K562 (cell line): ENCODE measurements around the gene JPH2. TPM values are rescaled to one million over a fixed set of nuclear protein-coding genes. Genes with fewer than 3 reads are reported as not detected.

Source experiments
- HDAC2 ChIP-seq: fragments of 450-650 bp; IDR thresholded peaks from 2 replicates; pipeline ENCODE4 v1.6.1; 2016; ENCODE audit warnings: mild to moderate bottlenecking
- HDAC6 ChIP-seq: IDR thresholded peaks from 2 replicates; pipeline ENCODE4 v1.6.1; 2012; ENCODE audit warnings: low read depth, mild to moderate bottlenecking, control low read depth, inconsistent platforms, low read length, moderate library complexity
- JUNB ChIP-seq: fragments of 450-650 bp; formaldehyde crosslinking; conservative IDR thresholded peaks from 2 replicates; pipeline ENCODE4 v1.4.0; 2020; ENCODE audit warnings: mild to moderate bottlenecking
- KDM2B ChIP-seq: fragments of 250-450 bp; sonication (Bioruptor Pico); IDR thresholded peaks from 2 replicates; pipeline ENCODE4 v1.8.0; 2021; ENCODE audit warnings: mild to moderate bottlenecking, moderate library complexity
- TAF7 ChIP-seq: fragments of 450-650 bp; IDR thresholded peaks from 2 replicates; pipeline ENCODE4 v1.6.1; 2016; ENCODE audit warnings: missing genetic modification characterization, missing compliant biosample characterization
- U2AF2 ChIP-seq: fragments of 200-400 bp; formaldehyde crosslinking; optimal IDR thresholded peaks from 2 replicates; pipeline ENCODE3; 2017; ENCODE audit warnings: low read depth, mild to moderate bottlenecking, low read length
- polyA plus RNA-seq, 8 experiments: library from polyadenylated mRNA; depleted of rRNA in 4 of 8; stranded (reverse) in 5 of 8; unstranded in 3 of 8; fragments of >200 nt; fragmentation: Nextera tagmentation in 2 of 8; fragmentation: Illumina TruSeq in 1 of 8; extraction: Ambion mirVana in 2 of 8; extraction: Trizol in 1 of 8; gene quantifications; 2 replicates each; pipeline versions ENCODE4 v1.2.1 to v1.2.3, GENCODE V29; 2011 to 2014; ENCODE audit warnings: inconsistent platforms in 1 of 8, missing spikeins in 1 of 8
- total RNA-seq, 7 experiments: library from RNA; depleted of rRNA in 6 of 7; stranded (reverse); fragments of >200 nt in 6 of 7; fragmentation: Illumina TruSeq in 2 of 7; extraction: Trizol in 2 of 7; gene quantifications; 2 replicates each; pipeline versions ENCODE4 v1.2.1 to v1.2.3, GENCODE V29; 2011 to 2021; ENCODE audit warnings: low replicate concordance in 1 of 7
- TF ChIP-seq, protein P1 (sequence below): fragments of 250-450 bp; sonication (Bioruptor Pico); IDR thresholded peaks from 2 replicates; pipeline ENCODE4 v1.5.0; 2020; ENCODE audit warnings: mild to moderate bottlenecking, borderline replicate concordance
- TF ChIP-seq, protein P2 (sequence below), 2 experiments: fragments of 450-650 bp; IDR thresholded peaks; 2 replicates each; pipeline ENCODE4 v1.6.1; 2016; ENCODE audit warnings: mild to moderate bottlenecking in 2 of 2, borderline replicate concordance in 1 of 2, low read depth in 1 of 2, moderate library complexity in 1 of 2

JPH2 gene
- total and polyA plus RNA-seq, 9 of the 15 experiments (the other 6 are each of a cell fraction or from before 2014, with no cell fraction given) = not detected

DNA sequence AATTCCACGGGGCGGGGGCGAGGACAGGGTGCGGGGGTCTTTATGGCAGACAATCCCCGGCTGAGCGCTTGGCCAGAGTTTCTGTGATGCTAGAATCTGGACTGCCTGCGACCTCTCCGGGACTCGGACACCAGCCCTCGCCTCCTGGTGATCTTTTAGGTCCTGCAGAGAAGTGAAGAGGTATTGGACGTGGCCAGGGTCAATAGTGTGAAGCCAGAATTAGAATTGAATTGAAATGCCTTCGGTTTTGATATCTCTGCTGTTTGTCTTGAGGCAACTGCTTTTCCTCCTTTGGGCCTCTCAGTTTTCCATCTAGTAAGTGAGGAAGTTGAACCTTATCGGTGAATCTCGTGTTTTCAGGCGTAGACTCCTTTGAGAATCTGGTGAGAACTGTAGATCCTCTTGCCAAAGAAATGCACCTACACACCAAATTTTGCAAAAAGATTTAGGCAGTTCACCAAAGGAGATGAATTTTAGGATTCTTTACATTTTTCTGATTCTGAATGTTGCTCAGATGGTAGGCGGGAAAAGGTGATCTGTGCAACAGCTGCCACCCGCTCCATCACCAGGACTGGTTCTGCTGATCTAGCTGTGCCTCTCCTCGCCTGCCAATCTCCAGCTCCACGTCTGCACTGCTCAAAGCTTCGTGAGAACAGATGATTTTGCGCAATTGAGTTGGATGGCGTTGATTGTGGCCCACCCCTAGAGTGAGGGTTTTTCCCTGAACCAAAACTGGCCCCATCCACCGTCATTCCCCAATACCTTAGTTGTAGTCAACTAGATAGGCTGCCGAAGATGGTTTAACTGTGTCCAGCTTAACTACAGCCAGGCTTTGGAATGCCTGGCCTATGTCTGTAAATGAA, 24.4 kb upstream of the JPH2 start (continued):
- no peak for TF ChIP-seq JUNB (CRISPR knock-in tag)
- TF ChIP-seq, protein P1, sequence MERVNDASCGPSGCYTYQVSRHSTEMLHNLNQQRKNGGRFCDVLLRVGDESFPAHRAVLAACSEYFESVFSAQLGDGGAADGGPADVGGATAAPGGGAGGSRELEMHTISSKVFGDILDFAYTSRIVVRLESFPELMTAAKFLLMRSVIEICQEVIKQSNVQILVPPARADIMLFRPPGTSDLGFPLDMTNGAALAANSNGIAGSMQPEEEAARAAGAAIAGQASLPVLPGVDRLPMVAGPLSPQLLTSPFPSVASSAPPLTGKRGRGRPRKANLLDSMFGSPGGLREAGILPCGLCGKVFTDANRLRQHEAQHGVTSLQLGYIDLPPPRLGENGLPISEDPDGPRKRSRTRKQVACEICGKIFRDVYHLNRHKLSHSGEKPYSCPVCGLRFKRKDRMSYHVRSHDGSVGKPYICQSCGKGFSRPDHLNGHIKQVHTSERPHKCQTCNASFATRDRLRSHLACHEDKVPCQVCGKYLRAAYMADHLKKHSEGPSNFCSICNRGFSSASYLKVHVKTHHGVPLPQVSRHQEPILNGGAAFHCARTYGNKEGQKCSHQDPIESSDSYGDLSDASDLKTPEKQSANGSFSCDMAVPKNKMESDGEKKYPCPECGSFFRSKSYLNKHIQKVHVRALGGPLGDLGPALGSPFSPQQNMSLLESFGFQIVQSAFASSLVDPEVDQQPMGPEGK (CRISPR knock-in tag) = no peak
- peak; percentile 30; the same call in 1 of the 2 replicates for TF ChIP-seq TAF7 (tag)
- no peak for TF ChIP-seq HDAC6
- TF ChIP-seq U2AF2 = no peak
- no peak for TF ChIP-seq KDM2B (CRISPR knock-in tag)
- TF ChIP-seq, protein P2, sequence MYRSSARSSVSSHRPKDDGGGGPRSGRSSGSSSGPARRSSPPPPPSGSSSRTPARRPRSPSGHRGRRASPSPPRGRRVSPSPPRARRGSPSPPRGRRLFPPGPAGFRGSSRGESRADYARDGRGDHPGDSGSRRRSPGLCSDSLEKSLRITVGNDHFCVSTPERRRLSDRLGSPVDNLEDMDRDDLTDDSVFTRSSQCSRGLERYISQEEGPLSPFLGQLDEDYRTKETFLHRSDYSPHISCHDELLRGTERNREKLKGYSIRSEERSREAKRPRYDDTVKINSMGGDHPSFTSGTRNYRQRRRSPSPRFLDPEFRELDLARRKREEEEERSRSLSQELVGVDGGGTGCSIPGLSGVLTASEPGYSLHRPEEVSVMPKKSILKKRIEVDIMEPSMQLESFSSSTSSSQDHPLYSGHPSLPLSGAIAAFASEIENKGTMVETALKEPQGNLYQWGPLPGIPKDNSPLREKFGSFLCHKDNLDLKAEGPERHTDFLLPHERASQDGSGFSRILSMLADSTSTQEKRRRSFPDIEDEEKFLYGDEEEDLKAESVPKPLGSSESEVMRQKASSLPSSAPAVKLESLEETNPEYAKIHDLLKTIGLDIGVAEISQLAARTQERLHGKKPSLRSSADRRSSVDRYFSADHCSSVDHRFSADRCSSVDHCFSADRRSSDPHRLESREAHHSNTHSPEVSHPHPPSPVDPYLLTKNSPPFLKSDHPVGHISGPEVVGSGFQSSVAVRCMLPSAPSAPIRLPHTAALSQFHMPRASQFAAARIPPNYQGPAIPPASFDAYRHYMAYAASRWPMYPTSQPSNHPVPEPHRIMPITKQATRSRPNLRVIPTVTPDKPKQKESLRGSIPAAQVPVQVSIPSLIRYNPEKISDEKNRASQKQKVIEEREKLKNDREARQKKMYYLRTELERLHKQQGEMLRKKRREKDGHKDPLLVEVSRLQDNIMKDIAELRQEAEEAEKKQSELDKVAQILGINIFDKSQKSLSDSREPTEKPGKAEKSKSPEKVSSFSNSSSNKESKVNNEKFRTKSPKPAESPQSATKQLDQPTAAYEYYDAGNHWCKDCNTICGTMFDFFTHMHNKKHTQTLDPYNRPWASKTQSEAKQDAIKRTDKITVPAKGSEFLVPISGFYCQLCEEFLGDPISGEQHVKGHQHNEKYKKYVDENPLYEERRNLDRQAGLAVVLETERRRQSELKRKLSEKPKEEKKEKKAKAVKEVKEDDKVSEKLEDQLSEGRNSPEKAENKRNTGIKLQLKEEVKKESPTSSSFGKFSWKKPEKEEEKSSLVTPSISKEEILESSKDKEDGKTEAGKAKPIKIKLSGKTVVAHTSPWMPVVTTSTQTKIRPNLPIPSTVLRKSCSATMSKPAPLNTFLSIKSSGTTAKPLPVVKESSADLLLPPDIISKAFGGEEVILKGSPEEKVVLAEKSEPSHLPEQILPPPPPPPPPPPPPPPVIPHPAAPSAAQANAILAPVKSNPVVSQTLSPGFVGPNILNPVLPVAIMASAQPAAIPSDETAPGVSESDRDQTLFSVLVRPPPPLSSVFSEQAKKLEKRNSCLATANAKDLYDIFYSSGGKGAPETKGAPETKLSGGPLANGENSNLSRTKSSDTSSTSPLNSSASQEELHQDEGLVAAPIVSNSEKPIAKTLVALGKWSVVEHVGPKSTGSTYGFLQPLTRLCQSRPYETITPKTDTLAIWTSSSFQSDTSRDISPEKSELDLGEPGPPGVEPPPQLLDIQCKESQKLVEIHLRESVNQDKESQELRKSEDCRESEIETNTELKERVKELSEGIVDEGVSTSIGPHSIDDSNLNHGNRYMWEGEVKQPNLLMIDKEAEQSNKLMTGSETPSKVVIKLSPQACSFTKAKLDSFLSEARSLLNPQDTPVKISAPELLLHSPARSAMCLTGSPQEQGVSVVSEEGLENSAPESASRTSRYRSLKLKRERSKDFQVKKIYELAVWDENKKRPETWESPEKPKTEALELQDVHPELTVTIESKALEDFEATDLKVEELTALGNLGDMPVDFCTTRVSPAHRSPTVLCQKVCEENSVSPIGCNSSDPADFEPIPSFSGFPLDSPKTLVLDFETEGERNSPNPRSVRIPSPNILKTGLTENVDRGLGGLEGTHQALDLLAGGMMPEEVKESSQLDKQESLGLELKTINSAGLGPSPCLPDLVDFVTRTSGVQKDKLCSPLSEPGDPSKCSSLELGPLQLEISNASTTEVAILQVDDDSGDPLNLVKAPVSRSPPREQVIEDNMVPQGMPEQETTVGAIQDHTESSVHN (IDR thresholded peaks at IDR 0.05; ENCODE audit: borderline replicate concordance in 1 of 2, low read depth in 1 of 2) = no peak
- TF ChIP-seq HDAC2 = no peak
